HepG2 (cell line): ENCODE measurements around the gene LIMS2. TPM values are rescaled to one million over a fixed set of nuclear protein-coding genes. Genes with fewer than 3 reads are reported as not detected.
A peak's percentile ranks its signal among the peaks of the same experiment; 100 is the strongest.

Source experiments
- MTERF4 ChIP-seq: sonication (generic); formaldehyde crosslinking; IDR thresholded peaks from 2 replicates; pipeline ENCODE4 v1.8.0; 2023; ENCODE audit warnings: mild to moderate bottlenecking, missing genetic modification reagents
- NCOA2 ChIP-seq: sonication (generic); formaldehyde crosslinking; IDR thresholded peaks from 2 replicates; pipeline ENCODE4 v1.8.0; 2022; ENCODE audit warnings: inconsistent platforms
- NFE2L1 ChIP-seq: sonication (generic); formaldehyde crosslinking; IDR thresholded peaks from 2 replicates; pipeline ENCODE4 v1.4.0; 2020; ENCODE audit warnings: missing genetic modification reagents, mild to moderate bottlenecking, borderline replicate concordance
- NR2F6 ChIP-seq, 2 experiments: IDR thresholded peaks; 2 replicates each; pipeline ENCODE4 v1.6.1; 2016; ENCODE audit warnings: antibody characterized with exemption in 1 of 2, mild to moderate bottlenecking in 1 of 2
- RFXAP ChIP-seq: sonication (generic); formaldehyde crosslinking; IDR thresholded peaks from 2 replicates; pipeline ENCODE4 v1.4.0; 2020; ENCODE audit warnings: missing genetic modification reagents, borderline replicate concordance
- ZNF503 ChIP-seq: sonication (generic); formaldehyde crosslinking; IDR thresholded peaks from 2 replicates; pipeline ENCODE4 v1.4.0; 2020; ENCODE audit warnings: missing genetic modification reagents
- ZNF557 ChIP-seq: sonication (generic); formaldehyde crosslinking; IDR thresholded peaks from 2 replicates; pipeline ENCODE4 v1.4.0; 2020; ENCODE audit warnings: missing genetic modification reagents
- polyA plus RNA-seq, 8 experiments: library from polyadenylated mRNA; depleted of rRNA in 3 of 8; stranded (reverse) in 7 of 8; unstranded in 1 of 8; fragments of >200 nt; fragmentation: Illumina TruSeq in 4 of 8; extraction: Trizol in 4 of 8; gene quantifications; 2 replicates each; pipeline versions ENCODE4 v1.2.1 to v1.2.3, GENCODE V29; 2011 to 2016; ENCODE audit warnings: low read depth in 4 of 8, missing spikeins in 1 of 8, mixed read lengths in 1 of 8; ENCODE audit not compliant: insufficient read depth in 1 of 8
- total RNA-seq, 5 experiments: library from RNA; depleted of rRNA; stranded (reverse); fragments of >200 nt; fragmentation: Illumina TruSeq; extraction: Trizol; gene quantifications; 2 replicates each; pipeline ENCODE4 v1.2.3, GENCODE V29; 2016; ENCODE audit warnings: low read depth in 1 of 5
- TF ChIP-seq, protein P1 (sequence below): sonication (generic); formaldehyde crosslinking; IDR thresholded peaks from 2 replicates; pipeline ENCODE4 v1.4.0; 2020; ENCODE audit warnings: missing genetic modification reagents, borderline replicate concordance

LIMS2 gene
- total and polyA plus RNA-seq, 2 of the 13 experiments (the other 11 are each of a cell fraction or from before 2014, with no cell fraction given): 1.0 to 1.9 TPM

DNA sequence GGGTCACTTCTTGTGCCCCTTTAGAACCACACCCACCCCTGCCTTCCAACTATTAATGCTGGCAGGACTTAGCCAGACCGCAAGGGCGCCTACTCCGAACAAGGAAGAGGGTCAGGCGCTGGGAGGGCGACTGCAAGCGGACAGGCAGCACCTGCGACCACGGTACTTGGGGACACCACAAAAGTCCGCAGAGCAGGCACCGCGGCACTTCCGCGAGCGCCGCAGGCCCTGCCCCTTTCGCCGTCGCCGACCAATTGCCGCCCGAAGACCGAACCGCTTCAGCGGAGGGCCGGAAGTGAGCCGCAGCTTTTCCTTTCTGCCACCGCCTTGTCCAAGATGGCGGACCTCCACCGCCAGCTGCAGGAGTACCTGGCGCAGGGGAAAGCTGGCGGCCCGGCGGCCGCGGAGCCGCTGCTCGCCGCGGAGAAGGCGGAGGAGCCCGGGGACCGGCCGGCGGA lies 25.9 kb upstream of the LIMS2 start, which contains the start of gene SFT2D3 (continued):
- TF ChIP-seq ZNF503 (CRISPR knock-in tag): 0 out of 2 replicates have a peak, but pooled peaks have one; percentile 11
- TF ChIP-seq, protein P1, sequence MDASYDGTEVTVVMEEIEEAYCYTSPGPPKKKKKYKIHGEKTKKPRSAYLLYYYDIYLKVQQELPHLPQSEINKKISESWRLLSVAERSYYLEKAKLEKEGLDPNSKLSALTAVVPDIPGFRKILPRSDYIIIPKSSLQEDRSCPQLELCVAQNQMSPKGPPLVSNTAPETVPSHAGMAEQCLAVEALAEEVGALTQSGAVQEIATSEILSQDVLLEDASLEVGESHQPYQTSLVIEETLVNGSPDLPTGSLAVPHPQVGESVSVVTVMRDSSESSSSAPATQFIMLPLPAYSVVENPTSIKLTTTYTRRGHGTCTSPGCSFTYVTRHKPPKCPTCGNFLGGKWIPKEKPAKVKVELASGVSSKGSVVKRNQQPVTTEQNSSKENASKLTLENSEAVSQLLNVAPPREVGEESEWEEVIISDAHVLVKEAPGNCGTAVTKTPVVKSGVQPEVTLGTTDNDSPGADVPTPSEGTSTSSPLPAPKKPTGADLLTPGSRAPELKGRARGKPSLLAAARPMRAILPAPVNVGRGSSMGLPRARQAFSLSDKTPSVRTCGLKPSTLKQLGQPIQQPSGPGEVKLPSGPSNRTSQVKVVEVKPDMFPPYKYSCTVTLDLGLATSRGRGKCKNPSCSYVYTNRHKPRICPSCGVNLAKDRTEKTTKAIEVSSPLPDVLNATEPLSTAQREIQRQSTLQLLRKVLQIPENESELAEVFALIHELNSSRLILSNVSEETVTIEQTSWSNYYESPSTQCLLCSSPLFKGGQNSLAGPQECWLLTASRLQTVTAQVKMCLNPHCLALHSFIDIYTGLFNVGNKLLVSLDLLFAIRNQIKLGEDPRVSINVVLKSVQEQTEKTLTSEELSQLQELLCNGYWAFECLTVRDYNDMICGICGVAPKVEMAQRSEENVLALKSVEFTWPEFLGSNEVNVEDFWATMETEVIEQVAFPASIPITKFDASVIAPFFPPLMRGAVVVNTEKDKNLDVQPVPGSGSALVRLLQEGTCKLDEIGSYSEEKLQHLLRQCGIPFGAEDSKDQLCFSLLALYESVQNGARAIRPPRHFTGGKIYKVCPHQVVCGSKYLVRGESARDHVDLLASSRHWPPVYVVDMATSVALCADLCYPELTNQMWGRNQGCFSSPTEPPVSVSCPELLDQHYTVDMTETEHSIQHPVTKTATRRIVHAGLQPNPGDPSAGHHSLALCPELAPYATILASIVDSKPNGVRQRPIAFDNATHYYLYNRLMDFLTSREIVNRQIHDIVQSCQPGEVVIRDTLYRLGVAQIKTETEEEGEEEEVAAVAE (CRISPR knock-in tag): peak; percentile 63; the same call in 1 of the 2 replicates
- no peak for TF ChIP-seq NR2F6 (IDR thresholded peaks at IDR 0.05)
- peak; percentile 47; the same call in 1 of the 2 replicates for TF ChIP-seq NR2F6 (CRISPR knock-in tag; IDR thresholded peaks at IDR 0.05)
- peak; percentile 74 for TF ChIP-seq MTERF4 (CRISPR knock-in tag)
- TF ChIP-seq ZNF557: peak; percentile 44
- no peak for TF ChIP-seq NFE2L1 (CRISPR knock-in tag)
- TF ChIP-seq NCOA2 (CRISPR knock-in tag): peak; percentile 36; the same call in 1 of the 2 replicates
- peak; percentile 88 for TF ChIP-seq RFXAP
